RWPE2 (cell line): ENCODE results near the gene PCYT1A.
"Not testable (repeated sequence)": the region's sequence is repeated elsewhere in the genome, so short reads cannot be mapped to it uniquely, and the experiment has no call there.

Source experiments
- ATAC-seq: fragments of 200-7000 bp; cut with Tn5 transposase; 3 replicates; pipeline ENCODE4 v1.9.1; 2021; ENCODE audit warnings: low read depth
- DNase-seq: peaks from one replicate; pipeline ENCODE4 v3.0.0-alpha.2; 2020; ENCODE audit warnings: low spot score
- H3K27ac ChIP-seq: fragments of 450-650 bp; 2 replicates; pipeline ENCODE4 v1.5.1; 2017; ENCODE audit warnings: mild to moderate bottlenecking; ENCODE audit not compliant: poor library complexity, severe bottlenecking
- H3K27me3 ChIP-seq: fragments of 250-450 bp; sonication (Bioruptor Pico); 2 replicates; pipeline ENCODE4 v1.5.1; 2021; ENCODE audit warnings: mild to moderate bottlenecking, moderate library complexity; ENCODE audit not compliant: insufficient read depth, poor library complexity, severe bottlenecking
- H3K36me3 ChIP-seq: fragments of 250-450 bp; sonication (Bioruptor Pico); 2 replicates; pipeline ENCODE4 v1.5.1; 2020; ENCODE audit warnings: low read depth, mild to moderate bottlenecking, moderate library complexity
- H3K4me1 ChIP-seq: fragments of 250-450 bp; sonication (Bioruptor Pico); 2 replicates; pipeline ENCODE4 v1.5.1; 2021; ENCODE audit warnings: mild to moderate bottlenecking, moderate library complexity; ENCODE audit not compliant: insufficient read depth, poor library complexity, severe bottlenecking
- H3K4me3 ChIP-seq: fragments of 250-450 bp; sonication (Bioruptor Pico); 2 replicates; pipeline ENCODE4 v1.5.1; 2021; ENCODE audit warnings: mild to moderate bottlenecking, moderate library complexity; ENCODE audit not compliant: severe bottlenecking
- H3K9me3 ChIP-seq: fragments of 250-450 bp; sonication (Bioruptor Pico); 2 replicates; pipeline ENCODE4 v1.5.1; 2021; ENCODE audit warnings: mild to moderate bottlenecking, moderate library complexity; ENCODE audit not compliant: severe bottlenecking
- CTCF ChIP-seq: fragments of 450-650 bp; IDR thresholded peaks from one replicate; pipeline ENCODE4 v1.5.1; 2017; ENCODE audit warnings: mild to moderate bottlenecking, moderate library complexity; ENCODE audit not compliant: poor library complexity, severe bottlenecking

The PCYT1A gene

GRCh38 chr3:196254376-196255283 is 32.9 kb downstream of the PCYT1A start:
- no peaks in the 10 kb centered on the region for H3K9me3 ChIP-seq
- H3K36me3 ChIP-seq: peaks cover 45% of the 10 kb centered on the region
- no peak for TF ChIP-seq CTCF
- H3K27me3 ChIP-seq: no peaks in the 10 kb centered on the region
- H3K4me3 ChIP-seq: no peak overlapping the region
- no peak for ATAC-seq
- DNase-seq: no peak
- H3K4me1 ChIP-seq: no peaks in the 10 kb centered on the region
- H3K27ac ChIP-seq: no peak overlapping the region

- Histone ChIP-seq H3K27me3 (no peaks in the 10 kb centered on the region), H3K36me3 (peaks cover 45% of the 10 kb centered on the region), H3K4me1 (no peaks in the 10 kb centered on the region), H3K4me3 (no peak overlapping the region), H3K27ac (no peak overlapping the region), H3K9me3 (no peaks in the 10 kb centered on the region)
- ATAC-seq (no peak), DNase-seq (no peak)
- TF ChIP-seq CTCF: no peak
Observed at GRCh38 chr3:196251918-196252317, 35.6 kb downstream of the PCYT1A start.

GRCh38 chr3:196246612-196247308 is 40.8 kb downstream of the PCYT1A start:
- Histone ChIP-seq H3K9me3 (no peaks in the 10 kb centered on the region), H3K27ac (no peak overlapping the region)
- ATAC-seq: no peak

GRCh38 chr3:196244166-196244565 is 43.4 kb downstream of the PCYT1A start:
- not testable (repeated sequence) for H3K4me1 ChIP-seq, H3K27ac ChIP-seq, DNase-seq, H3K27me3 ChIP-seq, H3K9me3 ChIP-seq, ATAC-seq, H3K4me3 ChIP-seq
- H3K36me3 ChIP-seq: peaks cover 60% of the 10 kb centered on the region

More at GRCh38 chr3:196246612-196247308, 40.8 kb downstream of the PCYT1A start:
- no peak overlapping the region for H3K4me3 ChIP-seq
- H3K4me1 ChIP-seq: no peaks in the 10 kb centered on the region
- TF ChIP-seq CTCF: no peak
- no peak for DNase-seq
- H3K27me3 ChIP-seq: no peaks in the 10 kb centered on the region
- H3K36me3 ChIP-seq: peaks cover 39% of the 10 kb centered on the region

GRCh38 chr3:196241704-196242103 is 45.8 kb downstream of the PCYT1A start:
- Histone ChIP-seq H3K4me1 (no peaks in the 10 kb centered on the region), H3K36me3 (peaks cover 58% of the 10 kb centered on the region), H3K9me3 (no peaks in the 10 kb centered on the region), H3K27me3 (no peaks in the 10 kb centered on the region), H3K27ac (no peak overlapping the region), H3K4me3 (no peak overlapping the region)
- no peak for DNase-seq
- TF ChIP-seq CTCF: no peak
- ATAC-seq: no peak
